Muscle layer of colon (tissue), 2 donors: ENCODE results near the gene APOD.

Experiments
- H3K27ac ChIP-seq: one replicate; pipeline ENCODE4 v1.7.0; 2013; ENCODE audit warnings: low read depth, mild to moderate bottlenecking, low read length, moderate library complexity
- H3K27me3 ChIP-seq, 2 donors: one replicate each; pipeline ENCODE4 v1.7.0; 2013; ENCODE audit warnings: low read length in 2 of 2, mild to moderate bottlenecking in 2 of 2; ENCODE audit not compliant: insufficient read depth in 2 of 2, control insufficient read depth in 1 of 2
- H3K36me3 ChIP-seq: one replicate; pipeline ENCODE4 v1.7.0; 2013; ENCODE audit warnings: mild to moderate bottlenecking, low read length; ENCODE audit not compliant: insufficient read depth
- H3K4me1 ChIP-seq: one replicate; pipeline ENCODE4 v1.7.0; 2013; ENCODE audit warnings: mild to moderate bottlenecking, low read length; ENCODE audit not compliant: insufficient read depth
- H3K4me3 ChIP-seq, 2 donors: one replicate each; pipeline ENCODE4 v1.7.0; 2013; ENCODE audit warnings: low read length in 2 of 2, low read depth in 1 of 2, mild to moderate bottlenecking in 1 of 2, moderate library complexity in 1 of 2
- H3K9ac ChIP-seq: one replicate; pipeline ENCODE4 v1.7.0; 2013; ENCODE audit warnings: low read length
- H3K9me3 ChIP-seq: one replicate; pipeline ENCODE4 v1.7.0; 2013; ENCODE audit warnings: mild to moderate bottlenecking, low read length
- donor health status: abdominal sarcoma.
- donor health status: Adenocarcinoma of cecum.

APOD gene

DNA sequence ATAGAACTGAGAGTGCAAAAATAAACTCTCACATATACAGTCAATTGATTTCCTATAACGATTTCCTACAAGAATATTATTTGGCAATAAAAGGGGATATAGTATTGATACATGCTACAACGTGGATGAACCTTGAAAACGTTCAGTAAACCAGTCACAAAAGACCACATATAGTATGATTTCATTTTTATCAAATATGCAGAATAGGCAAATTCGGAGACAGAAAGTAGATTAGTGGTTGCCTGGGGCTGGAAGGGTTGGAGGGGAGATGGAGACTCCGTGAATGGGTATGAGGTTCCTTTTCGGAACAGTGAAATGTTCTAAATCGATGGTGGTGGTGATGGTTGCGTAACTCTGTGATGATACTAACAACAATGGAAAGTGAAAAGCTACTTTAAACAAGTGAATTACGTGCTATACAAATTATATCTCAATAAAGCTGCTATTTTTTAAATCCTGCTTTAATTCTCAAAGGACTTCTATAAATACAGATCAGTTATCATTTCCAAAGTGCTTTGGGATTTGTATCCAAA is 6.0 kb downstream of the APOD start:
- Histone ChIP-seq H3K9me3 (no peaks in the 10 kb centered on the region), H3K36me3 (no peaks in the 10 kb centered on the region), H3K4me1 (no peaks in the 10 kb centered on the region), H3K9ac (no peak overlapping the region), H3K4me3 (no peak overlapping the region), H3K27ac (no peak overlapping the region), H3K27me3 (no peaks in the 10 kb centered on the region)

DNA sequence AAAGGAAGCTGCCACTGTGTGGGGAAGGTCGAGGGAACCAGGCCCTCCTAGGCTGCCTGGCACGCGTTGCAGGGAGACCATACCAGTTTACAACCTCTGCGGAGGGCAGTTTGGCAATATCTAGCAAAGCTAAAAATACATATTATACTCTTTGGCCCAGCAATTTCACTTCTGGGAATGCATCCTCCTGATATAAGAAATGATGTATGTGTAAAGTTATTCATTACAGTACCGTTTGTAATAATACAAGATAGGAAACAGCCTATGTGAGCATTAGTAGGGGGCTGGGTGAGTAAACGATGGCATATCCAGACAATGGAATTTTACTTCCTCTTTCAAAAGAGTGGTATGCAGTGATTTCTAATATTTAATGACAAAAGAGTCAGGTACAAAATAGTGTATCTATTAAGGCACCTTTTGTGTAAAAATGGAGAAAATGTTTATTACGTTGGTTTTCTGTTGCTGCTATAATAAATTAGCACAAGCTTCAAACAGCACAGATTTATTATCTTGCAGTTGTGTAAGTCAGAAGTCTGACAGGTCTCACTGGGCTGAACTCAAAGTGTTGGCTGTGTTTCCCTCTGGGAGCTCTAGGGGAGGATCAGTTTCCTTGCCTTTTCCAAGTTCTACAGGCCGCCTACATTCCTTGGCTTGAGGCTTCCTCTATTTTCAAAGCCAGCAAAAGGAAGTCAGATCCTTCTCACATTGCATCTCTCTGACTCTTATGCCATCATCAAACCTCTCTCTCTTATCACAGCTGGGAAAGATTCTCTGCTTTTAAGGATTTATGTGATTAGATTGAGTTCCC is 9.0 kb downstream of the APOD start:
- H3K9ac ChIP-seq = no peak overlapping the region
- H3K4me3 ChIP-seq = no peak overlapping the region
- no peak overlapping the region for H3K27ac ChIP-seq
- no peaks in the 10 kb centered on the region for H3K9me3 ChIP-seq
- no peaks in the 10 kb centered on the region for H3K4me1 ChIP-seq
- H3K27me3 ChIP-seq = no peaks in the 10 kb centered on the region
- no peaks in the 10 kb centered on the region for H3K36me3 ChIP-seq

DNA sequence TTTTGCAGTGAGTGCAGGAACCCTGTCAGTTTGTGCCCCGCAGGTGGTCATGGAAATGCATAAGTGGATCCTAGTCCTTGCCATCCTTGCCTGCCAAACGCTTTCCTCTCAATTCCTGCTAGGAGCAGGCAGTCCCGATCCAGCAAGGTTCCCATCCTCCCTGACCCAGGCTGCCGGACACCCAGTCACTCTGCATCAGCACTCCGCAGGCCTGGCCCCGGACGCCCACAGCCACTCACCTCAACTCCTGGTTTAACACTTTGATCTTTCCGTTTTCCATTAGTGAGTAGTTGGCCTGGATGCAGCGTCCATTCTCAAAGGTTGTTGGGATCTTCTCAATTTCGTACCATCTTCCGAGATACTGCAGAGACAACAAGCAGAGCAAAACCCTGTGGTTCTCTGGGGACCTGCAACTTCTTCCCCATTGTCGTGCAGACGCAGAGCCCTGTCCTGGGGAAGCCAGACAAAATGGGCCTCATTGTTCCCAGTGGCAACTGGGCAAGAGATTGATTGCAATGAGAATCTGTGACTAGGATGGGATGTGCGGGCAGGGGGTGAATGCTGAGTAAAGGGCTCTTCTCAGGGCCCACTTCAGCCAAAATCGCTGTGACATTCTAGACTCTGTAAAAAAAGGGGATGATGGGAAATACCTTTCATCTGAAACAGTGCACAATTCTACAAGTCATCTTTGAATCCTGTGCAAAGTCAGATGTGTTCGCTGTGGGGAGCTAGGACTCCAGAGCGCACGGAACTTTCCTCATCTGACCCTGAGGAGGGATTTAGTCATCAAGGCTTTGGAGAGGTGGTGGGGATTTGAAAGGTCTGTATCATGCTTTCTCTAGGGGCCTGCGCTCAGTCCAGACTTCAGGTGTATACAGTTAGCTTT is 9.9 kb downstream of the APOD start:
- H3K4me1 ChIP-seq = no peaks in the 10 kb centered on the region
- no peaks in the 10 kb centered on the region for H3K27me3 ChIP-seq
- no peak overlapping the region for H3K27ac ChIP-seq
- no peaks in the 10 kb centered on the region for H3K36me3 ChIP-seq
- H3K9ac ChIP-seq = no peak overlapping the region
- no peaks in the 10 kb centered on the region for H3K9me3 ChIP-seq
- H3K4me3 ChIP-seq = no peak overlapping the region

DNA sequence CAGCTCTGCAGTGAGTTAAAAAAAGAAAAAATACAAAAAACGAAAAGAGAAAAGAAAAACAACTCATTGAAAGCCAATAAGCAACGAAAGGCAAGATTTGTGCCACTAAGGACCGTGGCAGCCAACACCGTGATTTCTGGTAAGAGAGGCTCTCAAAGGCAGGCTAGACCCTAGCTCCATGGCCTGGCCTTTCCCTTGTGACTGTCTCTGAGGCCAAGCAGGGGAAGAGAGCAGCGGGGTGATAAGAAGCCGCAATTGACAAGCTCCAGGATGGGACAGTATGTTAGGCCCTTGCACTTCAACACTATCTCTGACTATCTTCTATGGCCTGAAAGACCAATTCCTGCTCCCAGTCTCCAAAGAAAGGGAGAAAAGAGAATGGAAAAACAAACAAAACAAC is 12.4 kb downstream of the APOD start:
- no peaks in the 10 kb centered on the region for H3K36me3 ChIP-seq
- no peaks in the 10 kb centered on the region for H3K9me3 ChIP-seq
- no peaks in the 10 kb centered on the region for H3K4me1 ChIP-seq
- no peak overlapping the region for H3K27ac ChIP-seq
- H3K9ac ChIP-seq = no peak overlapping the region
- H3K4me3 ChIP-seq = no peak overlapping the region
- H3K27me3 ChIP-seq = no peaks in the 10 kb centered on the region

DNA sequence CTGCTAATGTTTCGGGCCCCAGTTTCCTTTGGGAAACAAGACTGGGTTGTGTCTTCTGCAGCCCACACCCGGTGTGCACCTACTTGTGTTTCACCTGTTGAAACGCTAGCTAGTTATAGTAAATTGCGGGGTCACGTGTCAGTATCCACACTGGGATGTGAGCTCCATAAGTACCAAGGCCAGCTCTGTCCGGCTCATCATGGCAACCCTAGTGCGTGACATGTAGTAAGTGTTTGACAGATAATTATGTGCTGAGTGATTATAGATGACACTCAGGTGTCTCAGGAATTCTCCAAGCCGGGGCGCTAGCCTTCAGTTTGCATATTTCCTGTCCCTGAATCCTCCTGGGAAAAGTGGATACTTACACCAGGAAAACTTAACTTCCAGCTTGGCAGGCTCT is 12.8 kb downstream of the APOD start:
- Histone ChIP-seq H3K9ac (no peak overlapping the region), H3K9me3 (no peaks in the 10 kb centered on the region), H3K27me3 (peaks cover 0 to under 1% of the 10 kb centered on the region in 2 donors), H3K4me3 (no peak overlapping the region), H3K27ac (no peak overlapping the region), H3K36me3 (no peaks in the 10 kb centered on the region), H3K4me1 (no peaks in the 10 kb centered on the region)

DNA sequence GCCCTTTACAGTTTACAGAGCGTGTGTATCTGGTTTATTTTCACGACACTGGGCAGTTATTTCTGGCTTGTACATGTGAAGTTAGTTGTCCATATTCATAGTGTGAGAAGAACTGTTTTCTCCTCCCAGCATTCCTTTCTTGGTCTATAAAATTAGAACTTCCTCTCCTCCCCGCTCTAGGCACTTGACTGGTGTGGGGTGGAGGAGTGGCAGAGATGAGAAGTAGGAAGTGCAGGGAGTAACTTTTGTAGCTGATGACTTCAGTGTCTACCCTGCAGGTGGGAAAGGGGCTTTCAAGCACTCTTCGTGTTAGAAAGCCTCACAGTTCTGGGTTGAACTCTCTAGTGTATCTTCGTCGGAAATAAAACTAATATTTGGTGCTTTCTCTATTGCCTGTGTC is 13.4 kb downstream of the APOD start:
- Histone ChIP-seq H3K27me3 (peaks cover 0 to 5% of the 10 kb centered on the region in 2 donors), H3K9ac (no peak overlapping the region), H3K36me3 (no peaks in the 10 kb centered on the region), H3K9me3 (no peaks in the 10 kb centered on the region), H3K4me1 (no peaks in the 10 kb centered on the region), H3K4me3 (no peak overlapping the region), H3K27ac (no peak overlapping the region)

DNA sequence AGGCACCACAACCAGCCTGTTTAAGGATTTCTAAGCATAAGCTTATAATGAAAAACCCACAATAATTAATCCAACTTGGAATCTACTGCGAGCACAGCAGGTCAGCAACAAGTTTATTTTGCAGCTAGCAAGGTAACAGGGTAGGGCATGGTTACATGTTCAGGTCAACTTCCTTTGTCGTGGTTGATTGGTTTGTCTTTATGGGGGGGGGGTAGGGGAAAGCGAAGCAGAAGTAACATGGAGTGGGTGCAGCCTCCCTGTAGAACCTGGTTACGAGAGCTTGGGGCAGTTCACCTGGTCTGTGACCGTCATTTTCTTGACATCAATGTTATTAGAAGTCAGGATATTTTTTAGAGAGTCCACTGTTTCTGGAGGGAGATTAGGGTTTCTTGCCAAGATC is 15.1 kb downstream of the APOD start:
- Histone ChIP-seq H3K9ac (no peak overlapping the region), H3K36me3 (no peaks in the 10 kb centered on the region), H3K4me3 (no peak overlapping the region), H3K27me3 (peaks cover 0 to 5% of the 10 kb centered on the region in 2 donors), H3K27ac (no peak overlapping the region), H3K9me3 (no peaks in the 10 kb centered on the region), H3K4me1 (no peaks in the 10 kb centered on the region)

DNA sequence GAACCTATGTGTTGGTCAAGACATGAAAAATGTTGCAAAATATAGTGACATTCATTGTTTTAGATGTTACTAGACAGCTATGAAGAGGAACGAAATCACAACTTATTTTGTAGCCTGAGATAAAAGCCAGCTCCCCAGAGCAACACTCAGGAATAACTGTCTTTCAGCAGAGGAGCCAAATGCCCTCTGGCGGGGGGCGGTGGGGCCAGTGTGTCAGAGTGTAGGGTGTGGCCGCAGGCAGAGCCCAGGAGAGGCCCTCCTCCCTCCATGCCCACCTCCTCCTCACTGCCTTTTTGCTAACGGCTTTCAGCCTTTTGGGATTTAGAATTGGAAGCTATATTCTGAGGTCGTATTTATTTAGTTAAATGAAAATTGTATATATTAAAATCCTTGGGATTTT is 16.9 kb downstream of the APOD start:
- H3K9ac ChIP-seq = no peak overlapping the region
- H3K4me1 ChIP-seq = no peaks in the 10 kb centered on the region
- peaks cover 0 to 5% of the 10 kb centered on the region in 2 donors for H3K27me3 ChIP-seq
- H3K9me3 ChIP-seq = no peaks in the 10 kb centered on the region
- H3K4me3 ChIP-seq = no peak overlapping the region
- H3K36me3 ChIP-seq = no peaks in the 10 kb centered on the region
- H3K27ac ChIP-seq = no peak overlapping the region

DNA sequence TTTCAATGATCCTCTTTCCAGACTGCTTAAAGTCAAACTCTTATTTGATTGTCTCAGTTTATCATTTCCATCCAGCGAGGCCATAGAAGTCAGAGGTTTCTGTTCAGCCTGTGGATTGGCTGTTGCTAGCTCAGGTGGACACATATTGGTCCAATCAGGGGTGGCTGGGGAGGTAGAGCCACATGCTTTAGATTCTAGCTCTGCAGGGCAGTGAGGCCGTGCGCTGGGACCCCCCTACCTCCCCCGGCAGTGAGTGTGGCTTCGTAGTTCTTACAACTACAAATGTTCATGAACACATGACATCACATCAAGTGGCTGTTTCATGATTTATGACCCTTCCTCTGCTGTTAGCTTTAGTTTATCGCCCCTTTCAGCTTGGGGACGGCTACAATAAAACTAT is 18.0 kb downstream of the APOD start:
- H3K36me3 ChIP-seq = no peaks in the 10 kb centered on the region
- H3K27me3 ChIP-seq = peaks cover 0 to 5% of the 10 kb centered on the region in 2 donors
- no peak overlapping the region for H3K27ac ChIP-seq
- H3K9me3 ChIP-seq = no peaks in the 10 kb centered on the region
- no peaks in the 10 kb centered on the region for H3K4me1 ChIP-seq
- no peak overlapping the region for H3K9ac ChIP-seq
- H3K4me3 ChIP-seq = no peak overlapping the region

DNA sequence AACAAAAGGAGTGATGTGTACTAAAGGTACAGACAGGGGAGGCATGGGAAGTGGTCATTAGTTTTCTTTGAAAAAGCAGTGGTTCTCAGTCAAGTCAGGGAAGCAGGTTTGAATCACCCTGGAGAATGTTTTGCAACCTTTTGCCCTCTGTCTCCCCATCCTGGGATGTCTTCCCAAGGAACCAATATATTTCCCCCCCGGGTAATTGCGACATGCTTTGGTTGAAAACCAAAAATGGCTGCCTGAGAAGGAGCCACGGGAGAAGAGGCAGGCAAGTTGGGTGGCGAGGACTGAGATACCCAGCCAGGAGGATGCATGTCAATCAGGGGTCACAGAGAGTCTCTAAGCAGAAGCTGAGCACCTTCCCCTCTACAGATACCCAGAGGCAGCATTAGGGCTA is 20.4 kb downstream of the APOD start:
- H3K36me3 ChIP-seq = no peaks in the 10 kb centered on the region
- no peak overlapping the region for H3K4me3 ChIP-seq
- H3K9ac ChIP-seq = no peak overlapping the region
- no peak overlapping the region for H3K27ac ChIP-seq
- peaks cover 0 to 5% of the 10 kb centered on the region in 2 donors for H3K27me3 ChIP-seq
- H3K4me1 ChIP-seq = no peaks in the 10 kb centered on the region
- no peaks in the 10 kb centered on the region for H3K9me3 ChIP-seq

DNA sequence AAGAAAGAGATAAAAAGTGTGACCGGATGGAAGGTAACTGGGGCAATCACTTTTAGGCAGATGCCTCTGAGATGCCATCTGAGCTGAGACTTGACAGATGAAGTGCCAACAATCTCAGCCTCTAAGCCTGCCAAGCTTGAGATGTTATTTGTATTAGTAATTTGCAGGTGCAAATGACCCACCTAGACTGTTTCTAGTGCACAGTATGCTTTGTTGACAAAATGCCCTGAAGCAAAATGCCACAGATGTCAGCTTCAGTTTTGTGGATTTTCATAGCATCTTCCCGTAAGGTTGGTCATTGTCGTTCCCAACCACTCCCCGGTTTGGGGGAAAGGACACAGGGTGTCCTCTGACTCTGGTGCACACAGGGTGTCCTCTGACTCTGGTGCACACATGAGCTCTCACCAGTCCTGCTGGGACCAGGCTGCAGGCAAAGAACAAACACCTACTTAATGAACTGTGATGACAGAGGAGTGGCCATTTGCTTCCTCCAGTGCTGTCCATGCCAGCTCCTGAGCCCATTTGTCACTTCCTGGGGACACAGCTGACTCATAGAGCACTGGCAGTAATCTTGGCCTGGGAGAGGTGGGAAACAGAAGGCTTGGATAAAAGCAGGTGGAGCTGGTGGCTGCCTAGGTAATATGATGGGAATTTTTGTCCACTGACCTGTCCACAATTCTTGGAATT is 23.9 kb downstream of the APOD start:
- Histone ChIP-seq H3K27ac (no peak overlapping the region), H3K9me3 (no peaks in the 10 kb centered on the region), H3K4me3 (no peak overlapping the region), H3K4me1 (no peaks in the 10 kb centered on the region), H3K9ac (no peak overlapping the region), H3K27me3 (no peaks in the 10 kb centered on the region), H3K36me3 (no peaks in the 10 kb centered on the region)
